ENCODE measurements around the gene MLXIP. TPM values are rescaled to one million over a fixed set of nuclear protein-coding genes. Genes with fewer than 3 reads are reported as not detected.

Gene MLXIP
- total and polyA plus RNA-seq, 2 of the 8 experiments (the other 6 are each of a cell fraction or from before 2014, with no cell fraction given) = 5.5 to 40.5 TPM

DNA sequence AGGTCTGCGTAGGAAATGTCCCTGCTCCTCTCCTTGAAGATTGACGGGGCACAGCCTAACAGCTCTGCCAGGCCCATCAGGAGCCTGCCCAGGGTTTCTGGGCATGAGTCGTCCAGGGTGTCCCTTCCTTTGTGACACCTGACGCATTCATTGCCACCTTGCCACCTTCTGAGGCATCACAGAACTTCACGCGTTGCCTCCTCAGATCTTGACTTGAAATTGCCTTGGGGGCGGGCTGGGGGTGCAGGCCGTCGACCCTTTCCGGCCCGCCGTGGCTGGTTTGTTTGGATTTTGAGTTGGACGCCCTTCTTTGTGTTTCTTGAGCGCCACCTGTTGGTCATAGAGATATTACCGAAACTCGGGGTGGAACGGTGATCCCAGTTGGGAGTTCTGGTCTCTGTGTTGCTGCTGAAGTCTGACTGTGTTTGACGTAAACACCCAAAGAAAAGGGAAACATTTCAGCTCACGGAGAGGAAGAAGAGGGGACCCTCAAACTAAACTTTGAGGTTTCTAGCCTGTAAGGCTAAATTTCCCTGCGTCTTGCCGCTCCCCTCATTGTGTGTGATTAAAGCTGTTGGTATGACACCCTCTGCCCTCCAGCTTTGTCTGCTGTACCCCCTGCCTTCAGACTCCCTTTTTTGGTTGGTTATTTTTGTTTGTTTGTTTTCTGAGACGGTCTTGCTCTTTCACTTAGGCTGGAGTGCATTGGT, 44.6 kb downstream of the MLXIP start:
- Histone ChIP-seq H3K27ac (ENCODE audit: low read depth, low read length) (no peak overlapping the region), H3K79me1 (ENCODE audit: low read depth, low read length) (peaks cover 2% of the 10 kb centered on the region; the same call in 1 of the 2 replicates), H4K5ac (ENCODE audit: insufficient read length, low read depth, low read length) (no peak overlapping the region), H2AK5ac (ENCODE audit: low read depth, low read length) (peak overlapping the region; percentile 53; the same call in 1 of the 2 replicates), H4K20me1 (replicated peaks in 1 of 2; ENCODE audit: control insufficient read depth in 1 of 2, insufficient read depth in 2 of 2, low read length in 2 of 2) (peaks cover 2 to 7% of the 10 kb centered on the region in 2 experiments), H2BK120ac (replicated peaks; ENCODE audit: low read depth, low read length) (no peak overlapping the region), H3K36me3 (ENCODE audit: control insufficient read depth in 2 of 4, insufficient read depth in 4 of 4, low read length in 3 of 4) (no peaks in the 10 kb centered on the region), H3K9me3 (ENCODE audit: insufficient read depth in 2 of 2, low read depth in 1 of 2, low read length in 1 of 2) (no peaks in the 10 kb centered on the region), H2BK12ac (ENCODE audit: low read depth, low read length) (peak overlapping the region; percentile 68; the same call in 1 of the 2 replicates), H3K23ac (ENCODE audit: insufficient read length) (no peak overlapping the region), H2BK15ac (ENCODE audit: low read length) (no peak overlapping the region), H3K23me2 (ENCODE audit: low read depth, low read length) (no peaks in the 10 kb centered on the region), H3K18ac (ENCODE audit: extremely low read depth, low read length) (no peak overlapping the region; the same call in 1 of the 2 replicates), H3K4me2 (ENCODE audit: insufficient read depth in 1 of 2, low read depth in 2 of 2, low read length in 2 of 2) (peak overlapping the region in 1 of 2 experiments; percentile 36; a peak in 2 of 4 replicates), H3K27me3 (replicated peaks in 1 of 4; ENCODE audit: control insufficient read depth in 3 of 4, extremely low read depth in 1 of 4, insufficient read depth in 3 of 4, low read length in 3 of 4) (no peaks in the 10 kb centered on the region), H4K8ac (ENCODE audit: extremely low read depth, insufficient read depth, low read length) (peak overlapping the region; percentile 54; the same call in 1 of the 2 replicates), H3K79me2 (ENCODE audit: control insufficient read depth in 1 of 2, insufficient read depth in 2 of 2, low read length in 2 of 2) (no peaks in the 10 kb centered on the region; a peak in 2 of 4 replicates), H3K56ac (replicated peaks; ENCODE audit: insufficient read length, low read depth, low read length) (no peak overlapping the region), H4K91ac (replicated peaks; ENCODE audit: insufficient read length, low read length) (no peak overlapping the region), H3K4me1 (replicated peaks in 1 of 4; ENCODE audit: control insufficient read depth in 3 of 4, insufficient read depth in 4 of 4, low read length in 3 of 4) (peaks cover 0 to 6% (median 3%) of the 10 kb centered on the region in 4 experiments; a peak in 4 of 7 replicates), H3K9ac (replicated peaks in 1 of 4; ENCODE audit: extremely low read depth in 1 of 4, low read depth in 3 of 4, low read length in 3 of 4) (no peak overlapping the region), H2BK5ac (ENCODE audit: low read depth, low read length) (peak overlapping the region; percentile 75), H3K4me3 (ENCODE audit: extremely low read depth in 1 of 4, insufficient read depth in 2 of 4, low read depth in 3 of 4, low read length in 4 of 4) (no peak overlapping the region), H3K4ac (replicated peaks; ENCODE audit: insufficient read length, low read depth, low read length) (no peak overlapping the region), H2BK20ac (ENCODE audit: low read length) (no peak overlapping the region), H2AFZ (ENCODE audit: low read length) (no peak overlapping the region), H3K14ac (ENCODE audit: insufficient read length) (no peak overlapping the region)
- ChIA-PET POLR2A (ENCODE audit: partially characterized antibody) (interaction anchor here (1.5 to 1.8 kb wide), 2 partner anchors 58 to 69 kb away, joined by 4 to 6 read pairs; no protein-coding TSS in a partner anchor), CTCF (ENCODE audit: partially characterized antibody) (interaction anchor here (0.6 to 18.2 kb wide), 42 partner anchors 9 to 280 kb away, joined by 3 to 379 read pairs (median 5); partner anchors contain the start of genes LRRC43 and MLXIP)
- WGBS, 2 experiments (ENCODE audit: extremely low coverage in 1 of 2, insufficient coverage in 1 of 2, insufficient read length in 1 of 2, insufficient replicate concordance in 2 of 2, low coverage in 1 of 2, low lambda C conversion rate in 2 of 2, missing lambda C conversion rate in 1 of 2) = 39% methylated on average over 22 of the region's 22 CpGs; no CpG with 5 or more reads in 1 of the 2 experiments
- FAIRE-seq (peak; percentile 7), DNase-seq (ENCODE audit: low read depth in 1 of 2, low spot score in 2 of 2) (peak in 1 of 2 experiments; percentile 92)
- no peak for TF ChIP-seq SAP30 (IDR thresholded peaks at IDR 0.05; ENCODE audit: insufficient read depth, insufficient replicate concordance, low read length)
- TF ChIP-seq KDM4A (IDR thresholded peaks at IDR 0.05; ENCODE audit: low read depth, low read length, severe bottlenecking) = no peak
- no peak for TF ChIP-seq CREB1 (IDR thresholded peaks at IDR 0.05)
- 0 out of 2 replicates have a peak, but pooled peaks have one; percentile 9 for TF ChIP-seq JUND (IDR thresholded peaks at IDR 0.05; ENCODE audit: low read length)
- no peak for TF ChIP-seq SIX5 (IDR thresholded peaks at IDR 0.05; ENCODE audit: low read depth, low read length)
- peak; percentile 76 to 87 for TF ChIP-seq RAD21 (IDR thresholded peaks at IDR 0.05 in 1 of 2, conservative IDR thresholded peaks at IDR 0.05 in 1 of 2; ENCODE audit: low read depth in 2 of 2, low read length in 2 of 2)
- TF ChIP-seq ATF2 (IDR thresholded peaks at IDR 0.05; ENCODE audit: low read length) = 0 out of 2 replicates have a peak, but pooled peaks have one; percentile 18
